Stimulated activated CD4-positive, alpha-beta T cell treated with anti-CD3 and anti-CD28 coated beads, Interleukin-15, amount 100 ng/mL, for 48 hours (primary cell): ENCODE data around the gene ATAD3A.
"Not testable (repeated sequence)": the region's sequence is repeated elsewhere in the genome, so short reads cannot be mapped to it uniquely, and the experiment has no call there.

Experiments used
- DNase-seq, 2 donors: peaks; one replicate each; pipeline ENCODE4 v3.0.0-alpha.2; 2020; ENCODE audit warnings: low read depth in 2 of 2

The ATAD3A gene

GRCh38 chr1:1554926-1555915 lies 43.3 kb downstream of the ATAD3A start:
- no peak for DNase-seq

- no peak for DNase-seq
These were observed 44.5 kb downstream of the ATAD3A start for GRCh38 chr1:1556505-1556904.

- DNase-seq = not testable (repeated sequence)
These were observed 45.0 kb downstream of the ATAD3A start for GRCh38 chr1:1556961-1557360.

GRCh38 chr1:1557688-1558087 lies 45.7 kb downstream of the ATAD3A start:
- DNase-seq = not testable (repeated sequence)

GRCh38 chr1:1558591-1558990 lies 46.6 kb downstream of the ATAD3A start:
- no peak for DNase-seq

GRCh38 chr1:1559066-1559465 lies 47.1 kb downstream of the ATAD3A start:
- no peak for DNase-seq

- DNase-seq = no peak
These were observed 48.2 kb downstream of the ATAD3A start for GRCh38 chr1:1560178-1560577.

GRCh38 chr1:1561801-1562470 lies 50.0 kb downstream of the ATAD3A start:
- DNase-seq = no peak

GRCh38 chr1:1562556-1563195 lies 50.7 kb downstream of the ATAD3A start:
- DNase-seq = no peak

- DNase-seq = no peak
These were observed 51.7 kb downstream of the ATAD3A start for GRCh38 chr1:1563688-1564087.

- no peak for DNase-seq
These were observed 52.3 kb downstream of the ATAD3A start for GRCh38 chr1:1564268-1564667.

GRCh38 chr1:1565340-1565739 lies 53.4 kb downstream of the ATAD3A start:
- DNase-seq = no peak

GRCh38 chr1:1567152-1567875 lies 55.4 kb downstream of the ATAD3A start:
- no peak for DNase-seq

- DNase-seq = no peak
These were observed 55.9 kb downstream of the ATAD3A start for GRCh38 chr1:1567891-1568291.

- no peak for DNase-seq
These were observed 57.4 kb downstream of the ATAD3A start for GRCh38 chr1:1569341-1569740.

GRCh38 chr1:1573843-1574720 lies 62.1 kb downstream of the ATAD3A start:
- DNase-seq = peak; percentile 38 to 62

- peak; percentile 90 for DNase-seq
These were observed 63.0 kb downstream of the ATAD3A start, which contains the start of gene SSU72 for GRCh38 chr1:1574721-1575537. Gene SSU72, minus strand, starts transcription at chr1:1574863. Its CDS starts 306 bp downstream, at chr1:1574557.

- DNase-seq = no peak
These were observed 65.5 kb downstream of the ATAD3A start for GRCh38 chr1:1577367-1578011.

GRCh38 chr1:1578371-1578940 lies 66.5 kb downstream of the ATAD3A start:
- no peak for DNase-seq
